ENCODE measurements around the gene WBP1L. TPM values are rescaled to one million over a fixed set of nuclear protein-coding genes. Genes with fewer than 3 reads are reported as not detected.
A peak's percentile ranks its signal among the peaks of the same experiment; 100 is the strongest.

The WBP1L gene
- total RNA-seq, 1 donor from 2014 or later, result 44.5 TPM

GRCh38 chr10:102726274-102726673, 17.5 kb upstream of the WBP1L start:
- Histone ChIP-seq H3K27ac (no peak overlapping the region), H3K4me3 (no peak overlapping the region), H3K4me1 (peaks cover 15% of the 10 kb centered on the region), H3K9me3 (no peaks in the 10 kb centered on the region), H3K36me3 (peaks cover 21% of the 10 kb centered on the region), H3K27me3 (ENCODE audit: low read depth) (no peaks in the 10 kb centered on the region)
- TF ChIP-seq CTCF (IDR thresholded peaks at IDR 0.05), result no peak
- DNase-seq, result no peak
- intact Hi-C loops (cut with DNase I), result no loop called here
- no peak for ATAC-seq

GRCh38 chr10:102727037-102727818, 16.5 kb upstream of the WBP1L start:
- DNase-seq, result no peak
- Histone ChIP-seq H3K9me3 (no peaks in the 10 kb centered on the region), H3K27me3 (ENCODE audit: low read depth) (no peaks in the 10 kb centered on the region), H3K27ac (peak overlapping the region; percentile 8), H3K36me3 (peaks cover 21% of the 10 kb centered on the region), H3K4me1 (peaks cover 15% of the 10 kb centered on the region), H3K4me3 (peak overlapping the region; percentile 20)
- intact Hi-C loops (cut with DNase I), result no loop called here
- ATAC-seq, result no peak
- TF ChIP-seq CTCF (IDR thresholded peaks at IDR 0.05), result no peak

- H3K36me3 ChIP-seq, result peaks cover 39% of the 10 kb centered on the region
- no peaks in the 10 kb centered on the region for H3K27me3 ChIP-seq (ENCODE audit: low read depth)
- H3K27ac ChIP-seq, result no peak overlapping the region
- ATAC-seq (peak; percentile 94 to 95), DNase-seq (peak; percentile 88)
- no peaks in the 10 kb centered on the region for H3K9me3 ChIP-seq
- no peak overlapping the region for H3K4me3 ChIP-seq
- H3K4me1 ChIP-seq, result peaks cover 15% of the 10 kb centered on the region
- intact Hi-C loops (cut with DNase I), result no loop called here
- TF ChIP-seq CTCF (IDR thresholded peaks at IDR 0.05), result peak; percentile 98
These were observed 14.4 kb upstream of the WBP1L start for GRCh38 chr10:102729029-102730026.

DNA sequence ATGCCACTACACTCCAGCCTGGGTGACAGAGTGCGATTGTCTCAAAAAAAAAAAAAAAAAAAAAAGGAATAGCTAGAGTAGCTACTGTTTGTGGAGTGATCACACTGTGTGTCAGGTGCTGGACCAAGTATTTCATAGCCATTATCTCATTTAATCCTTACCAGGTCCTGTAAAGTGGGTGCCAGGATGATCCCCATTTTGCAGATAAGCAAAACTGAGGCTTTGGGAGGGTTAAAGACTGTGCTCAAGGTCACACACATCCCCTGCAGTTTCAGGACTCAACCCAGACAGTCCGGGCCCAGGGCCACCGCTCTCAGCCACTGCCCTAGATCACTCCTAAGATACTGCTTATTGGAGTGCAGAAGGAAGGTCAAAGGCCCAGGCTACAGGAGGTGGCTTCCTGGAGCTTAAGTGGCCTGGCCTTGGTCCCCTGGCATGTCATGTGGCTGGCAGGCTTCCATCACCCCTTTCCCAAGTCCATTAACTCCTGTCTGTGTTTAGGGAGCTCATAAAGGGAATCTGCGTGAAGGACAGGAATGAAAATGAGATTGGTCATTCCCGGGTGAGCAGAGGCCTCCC, 12.4 kb upstream of the WBP1L start:
- no peak for DNase-seq
- Histone ChIP-seq H3K27me3 (ENCODE audit: low read depth) (no peaks in the 10 kb centered on the region), H3K4me3 (no peak overlapping the region), H3K36me3 (peaks cover 41% of the 10 kb centered on the region), H3K9me3 (no peaks in the 10 kb centered on the region), H3K4me1 (peaks cover 15% of the 10 kb centered on the region), H3K27ac (no peak overlapping the region)
- ATAC-seq, result no peak
- intact Hi-C loops (cut with DNase I), result no loop called here
- TF ChIP-seq CTCF (IDR thresholded peaks at IDR 0.05), result no peak

DNA sequence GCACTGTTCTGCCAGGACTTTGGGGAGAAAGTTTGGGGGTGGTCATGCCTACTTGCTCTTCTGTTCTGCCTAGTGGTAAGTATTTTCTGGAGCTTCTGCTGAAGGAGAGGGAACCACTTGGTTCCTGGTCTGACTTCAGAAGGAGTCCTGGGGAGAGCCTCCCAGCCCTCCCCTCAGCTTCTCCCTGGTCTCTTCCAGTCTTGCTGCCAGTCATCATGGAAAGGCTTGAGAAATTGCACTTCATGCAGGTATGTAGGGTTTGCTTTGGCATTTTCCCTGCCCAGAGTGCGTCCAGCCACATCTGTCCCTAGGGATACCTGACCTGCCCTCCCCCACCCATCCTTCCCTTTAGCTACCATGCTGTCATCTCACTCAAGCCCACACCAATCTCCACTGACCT, 11.1 kb upstream of the WBP1L start:
- H3K4me3 ChIP-seq, result no peak overlapping the region
- H3K36me3 ChIP-seq, result peaks cover 37% of the 10 kb centered on the region
- H3K4me1 ChIP-seq, result peaks cover 15% of the 10 kb centered on the region
- H3K27ac ChIP-seq, result no peak overlapping the region
- ATAC-seq (no peak), DNase-seq (no peak)
- H3K27me3 ChIP-seq (ENCODE audit: low read depth), result no peaks in the 10 kb centered on the region
- no peaks in the 10 kb centered on the region for H3K9me3 ChIP-seq
- intact Hi-C loops (cut with DNase I), result no loop called here
- no peak for TF ChIP-seq CTCF (IDR thresholded peaks at IDR 0.05)

Measured in lower lobe of right lung (tissue), 2 donors.